Stimulated activated CD4-positive, alpha-beta T cell treated with anti-CD3 and anti-CD28 coated beads, Interleukin-1b, Interleukin-23, amount 100 ng/mL, for 48 hours (primary cell): Measurements from ENCODE around the gene ADISSP.

Experiments
- DNase-seq: peaks from one replicate; pipeline ENCODE4 v3.0.0-alpha.2; 2020

ADISSP gene

GRCh38 chr20:3778976-3779375 is 11.4 kb upstream of the ADISSP start:
- no peak for DNase-seq

DNA sequence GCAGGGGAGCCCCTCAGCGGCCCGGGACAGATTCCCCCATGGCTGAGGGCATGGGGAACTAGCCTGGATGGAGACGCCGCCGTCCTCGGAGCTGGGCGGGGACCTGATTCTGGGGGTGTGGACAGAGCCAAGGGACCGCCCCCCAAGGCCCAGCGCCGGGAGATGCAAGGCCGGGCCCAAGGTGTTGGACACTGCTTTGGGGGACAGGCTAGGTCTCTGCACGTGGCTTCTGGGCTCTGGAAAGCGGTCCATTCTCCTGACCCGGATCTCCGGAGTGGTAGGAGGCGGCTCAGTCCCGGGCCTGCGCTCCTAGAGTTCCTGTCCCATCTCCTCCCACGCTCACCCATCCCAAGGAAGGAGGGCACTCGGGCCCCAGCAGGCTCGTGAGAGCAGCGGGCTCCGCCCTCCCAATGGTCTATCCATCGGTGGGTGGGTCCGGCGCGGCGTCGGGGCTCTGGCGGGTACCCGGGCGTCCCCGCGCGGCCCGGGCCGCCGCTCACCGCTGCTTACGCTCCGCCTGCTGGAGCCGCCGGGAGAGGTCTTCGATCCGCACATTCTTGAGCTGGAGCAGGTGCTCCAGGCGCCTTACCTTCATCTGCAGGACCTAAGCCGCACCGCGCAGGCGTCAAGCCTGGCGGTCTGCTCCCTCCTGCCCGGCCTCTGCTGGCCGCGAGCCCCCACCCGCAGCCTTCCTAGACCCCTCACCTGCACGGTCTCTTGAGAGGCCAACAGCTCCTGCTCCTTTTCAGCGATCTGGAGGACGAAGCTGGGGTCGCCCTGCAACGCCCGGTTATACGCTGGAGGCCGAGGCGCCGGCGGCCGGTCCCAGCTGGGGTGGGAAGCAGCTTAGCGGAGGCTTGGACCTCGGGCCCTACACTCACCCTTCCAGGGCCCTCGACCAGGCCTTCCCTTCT is 10.4 kb upstream of the ADISSP start:
- DNase-seq: no peak

DNA sequence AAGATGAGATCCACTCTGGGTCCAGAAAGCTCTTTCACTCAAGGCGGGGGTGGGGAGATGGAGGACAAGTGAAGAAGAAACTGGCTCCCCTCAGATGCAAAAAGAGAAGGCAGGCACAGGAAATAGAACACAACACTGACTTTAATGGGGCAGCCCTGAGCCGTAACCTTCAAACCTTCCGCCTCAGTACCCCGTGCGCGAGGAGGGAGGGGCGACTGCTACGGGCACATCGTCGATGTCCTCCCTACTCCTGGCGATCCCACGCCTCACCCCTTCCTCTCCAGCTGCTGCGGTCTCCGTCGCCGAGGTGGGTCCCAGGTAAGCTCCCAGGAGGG is 9.8 kb upstream of the ADISSP start:
- no peak for DNase-seq

DNA sequence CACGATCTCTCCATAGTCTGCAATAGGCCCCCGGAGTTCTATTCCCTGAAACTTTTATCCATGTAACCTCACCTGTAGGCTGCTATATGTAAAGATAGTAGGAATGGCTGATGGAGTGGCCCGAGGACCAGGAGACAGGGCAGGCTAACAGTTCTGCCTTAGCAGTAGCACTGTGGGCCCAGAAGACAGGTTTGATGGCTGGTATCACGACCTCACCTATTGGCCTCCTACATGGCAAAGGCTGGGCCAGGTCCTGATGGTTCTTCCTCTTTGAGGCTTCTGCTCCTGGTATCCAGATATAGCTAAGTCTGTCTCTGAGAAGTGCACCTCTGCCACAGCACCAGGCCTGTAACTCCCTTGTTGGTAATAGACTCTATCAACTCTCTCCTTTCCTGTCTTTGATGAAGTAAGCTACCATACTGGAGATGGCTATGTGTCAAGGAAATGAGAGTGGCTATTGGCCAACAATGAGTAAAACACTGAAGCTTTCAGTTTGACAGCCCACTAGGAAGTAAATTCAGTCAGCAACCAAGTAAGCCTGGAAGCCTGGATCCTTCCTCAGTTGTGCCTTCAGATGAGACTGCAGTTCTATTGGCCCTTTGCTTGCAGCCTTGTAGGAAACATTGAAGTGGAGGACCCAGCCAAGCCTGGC is 8.0 kb upstream of the ADISSP start:
- DNase-seq: no peak

DNA sequence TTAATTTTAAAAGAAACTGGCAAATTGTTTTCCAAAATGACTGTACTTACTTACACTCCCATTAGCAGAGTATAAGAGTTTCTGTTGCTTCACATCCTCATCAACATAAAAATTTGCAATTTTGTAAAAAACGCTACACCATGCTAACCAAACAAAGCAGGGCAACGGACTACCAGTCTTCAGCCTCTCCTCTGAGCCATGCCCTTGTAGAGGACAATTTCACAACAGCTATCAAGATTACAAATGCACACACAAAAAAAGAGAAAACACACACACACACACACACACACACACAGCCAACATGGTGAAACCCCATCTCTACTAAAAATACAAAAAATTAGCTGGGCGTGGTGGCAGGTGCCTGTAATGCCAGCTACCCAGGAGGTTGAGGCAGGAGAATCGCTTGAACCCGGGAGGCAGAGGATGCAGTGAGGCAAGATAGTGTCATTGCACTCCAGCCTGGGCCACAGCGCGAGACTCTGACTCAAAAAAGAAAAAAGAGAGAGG is 4.1 kb upstream of the ADISSP start:
- no peak for DNase-seq

DNA sequence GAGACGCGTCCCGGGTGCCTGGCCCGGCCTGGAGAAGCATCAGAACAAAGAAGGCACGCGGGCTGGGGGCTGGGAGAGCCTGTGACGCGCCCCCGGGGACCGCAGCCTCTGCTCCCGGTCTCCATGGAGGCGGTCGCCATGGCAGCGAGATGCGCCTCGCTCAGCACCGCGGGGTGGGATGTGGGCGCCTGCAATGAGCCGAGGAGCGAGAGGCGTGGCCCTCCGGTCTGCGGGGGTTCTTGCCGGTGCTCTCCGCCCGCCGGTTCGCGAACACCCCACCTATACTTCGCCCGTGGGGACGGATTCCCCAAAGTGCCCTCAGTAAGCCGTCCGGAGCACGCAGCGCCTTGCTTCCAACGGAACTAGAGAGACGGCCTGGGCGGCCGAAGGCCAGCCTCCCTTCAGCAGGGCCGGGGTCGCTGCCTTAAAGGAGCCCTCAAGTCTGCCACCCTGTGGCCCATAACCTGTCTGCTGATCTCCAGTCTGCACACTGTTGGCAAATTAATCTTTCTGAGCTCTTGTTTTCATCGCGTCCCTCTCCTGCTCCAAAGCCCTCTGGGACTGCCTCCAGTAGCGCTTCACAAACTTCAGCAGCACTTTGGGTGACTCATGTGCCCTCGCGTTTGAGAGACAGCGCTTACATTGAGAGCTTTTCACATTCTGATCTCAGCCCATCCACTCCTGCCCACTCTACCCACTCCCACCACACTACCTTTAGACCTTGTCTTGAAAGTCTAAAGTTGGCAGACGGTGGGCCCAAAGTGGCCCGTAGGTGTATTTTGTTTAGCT is 983 bp upstream of the ADISSP start:
- peak; percentile 80 for DNase-seq

DNA sequence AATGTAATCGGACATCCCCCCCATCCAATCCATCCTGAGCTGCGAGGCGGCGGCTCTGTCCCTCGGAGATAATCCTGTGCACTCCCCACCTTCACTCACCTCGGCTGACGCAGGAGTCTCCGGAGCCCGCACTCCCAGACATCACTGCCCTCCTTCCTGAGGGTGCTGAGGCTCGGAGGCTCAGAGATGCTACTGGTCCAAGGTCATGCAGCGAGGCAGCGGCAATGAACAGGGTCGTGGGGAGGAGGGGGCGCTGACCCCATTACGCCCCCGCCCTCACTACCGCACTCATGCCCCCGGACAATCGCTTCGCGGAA is 485 bp downstream of the ADISSP start:
- DNase-seq: no peak

- DNase-seq: no peak
These were observed 987 bp downstream of the ADISSP start for GRCh38 chr20:3766422-3767109.

DNA sequence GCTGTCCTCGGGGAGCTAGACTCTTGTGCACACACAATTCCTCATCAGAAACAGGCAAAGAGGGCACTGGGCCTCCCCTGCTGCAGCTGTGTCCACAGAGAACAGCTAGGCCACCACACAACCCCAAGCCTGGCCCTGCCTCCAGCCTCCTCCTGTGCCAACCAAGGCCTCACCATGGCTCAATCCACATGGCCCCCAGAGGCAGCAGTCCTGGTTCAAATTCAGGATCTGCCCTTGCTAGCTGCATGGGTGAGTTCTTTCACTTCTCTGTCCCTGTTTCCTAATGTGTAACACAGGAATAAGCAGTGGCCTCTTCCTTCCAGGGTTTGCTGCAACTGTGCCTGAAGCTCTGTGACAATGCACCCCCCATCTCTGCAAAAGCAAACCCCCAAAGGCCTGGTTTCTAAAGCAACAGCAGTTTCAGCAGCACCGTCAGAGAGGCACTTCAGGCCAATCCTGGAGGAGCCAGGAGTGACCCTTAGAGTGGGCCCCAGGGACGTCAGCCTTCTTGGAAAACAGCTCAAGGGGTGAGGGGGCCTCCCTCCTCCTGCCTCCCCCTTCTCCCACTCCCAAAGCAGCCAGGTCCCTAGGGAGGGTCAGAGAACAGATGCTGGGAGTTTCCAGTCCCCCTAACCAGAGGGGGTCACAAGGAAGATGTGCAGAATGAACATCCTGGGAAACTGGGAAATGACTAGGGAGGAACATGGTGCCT is 2.2 kb downstream of the ADISSP start:
- no peak for DNase-seq

DNA sequence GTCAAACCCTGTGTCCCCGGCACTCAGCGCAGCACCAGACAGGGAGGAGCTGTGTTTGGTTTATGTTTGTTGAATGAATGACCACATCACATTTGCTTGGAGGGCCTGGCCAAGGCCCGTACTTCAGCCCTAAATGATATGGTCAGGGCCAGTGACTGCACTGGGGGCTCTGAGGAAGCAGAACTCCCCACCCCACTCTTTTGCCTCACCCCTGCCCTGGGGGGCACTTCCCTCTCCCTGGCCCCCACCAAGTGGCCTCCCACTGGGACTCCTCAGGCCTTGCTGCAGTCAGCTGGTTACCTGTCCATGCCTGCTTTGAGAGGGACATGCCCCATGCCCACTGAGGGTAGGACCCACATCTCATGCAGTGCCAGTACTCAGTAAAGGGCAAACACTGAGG is 2.9 kb downstream of the ADISSP start:
- no peak for DNase-seq

DNA sequence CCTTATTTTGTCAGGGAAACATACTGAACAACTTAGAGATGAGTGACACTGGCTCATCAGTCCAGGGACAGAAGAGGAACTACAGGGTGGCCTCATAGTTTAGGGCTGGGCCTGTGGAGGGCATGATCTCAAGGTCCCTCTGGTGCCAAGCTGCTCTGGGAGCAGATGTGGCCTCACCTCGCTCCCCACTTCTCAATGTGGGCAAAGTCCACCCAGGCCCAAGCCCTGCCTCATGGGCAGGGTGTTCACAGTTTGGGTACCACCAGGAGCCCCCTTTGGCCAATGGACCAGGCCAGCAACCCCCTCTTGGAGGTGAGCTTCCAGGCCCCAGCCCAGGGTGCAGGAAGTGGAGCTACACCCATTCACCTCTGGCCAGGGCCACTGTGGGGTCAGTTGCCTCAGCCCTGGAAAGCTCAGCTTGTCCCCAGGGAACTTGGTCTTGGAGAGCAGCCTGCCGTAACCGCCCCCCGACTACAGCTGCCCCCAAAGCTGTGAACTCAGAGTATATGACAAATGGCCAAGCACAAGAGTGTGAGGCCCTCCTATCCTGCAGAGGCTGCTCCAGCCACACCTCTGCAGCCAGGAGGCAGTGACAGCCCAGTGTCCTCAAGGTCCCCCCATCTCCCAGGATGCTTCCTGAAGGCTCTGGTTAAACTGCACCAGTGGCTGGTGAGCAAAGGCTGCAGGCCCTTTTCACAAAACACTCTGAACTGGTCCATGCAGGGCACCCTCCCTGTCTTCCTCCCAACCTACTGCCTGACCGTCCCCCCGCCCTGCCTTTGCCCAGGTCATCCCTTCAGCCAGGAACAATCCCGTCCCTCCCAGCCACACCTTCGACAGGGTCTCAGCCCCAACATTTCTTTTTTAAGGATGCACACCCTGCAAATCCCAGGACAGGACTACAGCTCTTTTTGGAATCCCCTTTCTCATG is 3.6 kb downstream of the ADISSP start:
- DNase-seq: no peak

DNA sequence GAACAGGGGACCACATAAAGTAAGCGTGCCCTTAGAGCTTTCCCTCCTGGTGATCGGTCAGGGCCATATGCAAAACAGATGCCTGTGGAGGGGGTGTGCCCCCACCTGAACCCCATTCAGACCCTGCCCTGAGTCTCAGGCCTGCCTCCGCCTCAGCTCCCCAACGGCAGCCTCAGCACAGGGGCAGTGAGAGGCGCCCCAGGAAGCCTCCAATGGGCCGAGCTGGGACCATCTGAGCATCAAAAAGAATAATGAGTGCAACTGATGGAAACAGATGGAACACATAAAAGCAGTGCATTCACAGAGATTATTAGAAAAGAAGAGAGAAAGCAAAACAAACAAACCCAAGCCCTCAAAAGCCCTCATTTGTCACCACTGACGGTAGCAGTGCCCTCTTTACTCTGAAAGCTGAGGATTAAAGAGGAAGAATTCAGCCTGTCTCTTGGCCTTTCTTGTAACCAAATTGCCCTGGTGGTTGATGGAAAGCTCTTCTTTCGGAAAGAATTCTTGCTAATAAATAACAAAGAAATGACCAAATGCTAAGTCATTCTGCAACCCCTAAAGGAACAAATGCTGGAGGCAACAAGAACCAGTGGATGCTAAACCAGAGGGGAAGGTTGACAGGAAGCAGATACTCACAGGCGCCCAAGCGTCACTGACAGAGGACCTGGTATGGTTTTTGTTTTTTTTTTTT is 6.8 kb downstream of the ADISSP start:
- no peak for DNase-seq

GRCh38 chr20:3759884-3760283 is 7.7 kb downstream of the ADISSP start:
- DNase-seq: no peak

DNA sequence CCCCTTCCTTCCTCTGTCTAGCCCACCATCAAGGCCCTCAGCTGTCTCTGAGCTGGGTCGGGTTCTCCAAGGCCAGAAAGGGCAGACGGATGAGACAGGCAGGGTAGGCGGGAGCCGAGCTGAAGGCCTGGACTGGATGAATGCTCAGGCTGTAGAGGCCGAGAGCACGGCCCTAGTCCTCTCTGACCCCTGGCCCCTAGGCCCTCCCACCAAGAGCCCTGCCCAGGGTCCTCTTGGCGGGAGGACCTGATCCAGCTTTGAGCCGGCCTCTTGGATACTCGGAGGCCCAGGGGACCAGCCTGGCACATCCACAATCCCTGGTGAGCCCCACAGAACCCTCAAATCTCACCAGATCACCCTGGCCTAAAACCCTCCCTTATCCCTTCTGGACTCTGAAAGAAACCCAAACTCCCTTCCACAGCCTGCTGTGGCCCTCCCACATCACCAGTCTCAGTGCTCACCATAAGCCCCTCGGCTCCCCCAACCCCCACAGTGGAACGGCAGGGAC is 8.2 kb downstream of the ADISSP start:
- no peak for DNase-seq

- no peak for DNase-seq
These were observed 9.0 kb downstream of the ADISSP start for GRCh38 chr20:3758566-3758965.

DNA sequence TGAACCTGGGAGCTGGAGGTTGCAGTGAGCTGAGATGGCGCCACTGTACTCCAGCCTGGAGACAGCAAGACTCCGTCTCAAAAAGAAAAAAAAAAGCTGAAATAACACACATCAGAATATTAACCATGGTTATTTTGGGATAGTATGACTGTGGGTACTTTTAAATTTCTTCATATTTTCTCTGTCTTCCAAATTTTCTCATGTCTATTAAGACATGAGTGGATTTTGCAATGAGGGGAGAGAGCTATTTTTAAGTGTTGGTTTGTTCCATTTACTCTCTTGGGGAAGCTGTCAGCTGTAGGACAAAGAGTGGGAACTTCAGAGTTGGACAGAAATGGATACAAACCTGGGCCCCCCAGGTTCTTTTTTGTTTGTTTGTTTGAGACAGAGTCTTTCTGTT is 10.3 kb downstream of the ADISSP start:
- no peak for DNase-seq

DNA sequence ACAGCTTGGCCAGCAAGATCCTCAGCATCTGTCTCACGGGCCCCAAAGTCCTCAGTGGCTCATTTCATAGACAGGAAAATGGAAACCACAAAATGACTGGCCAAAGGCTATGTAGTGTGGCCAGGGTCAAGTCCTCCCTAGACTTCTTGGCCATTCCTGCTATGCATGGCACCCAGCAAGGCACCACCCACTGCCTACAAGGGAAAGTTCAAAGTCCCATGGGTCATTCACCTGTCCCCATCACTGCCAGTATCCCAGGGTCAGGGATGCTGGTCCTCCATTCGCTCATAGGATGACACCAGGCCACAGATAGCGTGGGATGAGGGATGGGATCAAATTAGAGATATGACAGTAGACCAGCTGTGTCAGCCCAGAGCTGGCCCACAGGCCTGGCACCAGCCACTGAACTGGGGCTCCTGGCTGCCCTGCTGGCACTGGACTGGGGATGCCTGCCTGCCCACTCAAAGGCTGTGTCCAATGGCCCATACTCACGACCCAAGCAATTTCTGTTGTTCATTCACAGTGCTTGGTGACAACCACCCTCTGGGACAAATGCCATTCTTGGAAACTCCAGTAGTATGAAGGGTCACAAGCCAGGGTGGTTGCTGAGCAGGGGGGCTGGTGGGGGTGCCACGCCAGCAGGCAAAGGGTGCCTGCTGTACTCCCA is 11.6 kb downstream of the ADISSP start:
- DNase-seq: no peak

- DNase-seq: no peak
These were observed 12.3 kb downstream of the ADISSP start for GRCh38 chr20:3755269-3755668.

DNA sequence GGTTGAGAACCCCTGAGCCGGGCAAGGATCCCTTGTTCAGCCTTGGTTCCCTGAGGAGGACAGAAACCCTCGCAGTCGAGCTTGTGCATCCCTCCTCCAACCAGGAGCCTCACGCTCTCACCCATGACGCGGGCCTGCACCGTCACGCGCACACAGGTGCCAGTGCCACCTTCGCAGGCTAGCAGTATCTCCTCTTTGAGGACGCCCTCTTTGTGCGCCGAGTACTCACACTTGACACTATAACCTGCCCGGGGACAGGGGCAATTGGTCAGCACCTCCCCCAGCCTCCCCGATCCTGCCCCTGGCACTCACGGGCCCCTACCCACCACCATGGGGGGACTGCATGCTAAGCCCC is 13.3 kb downstream of the ADISSP start:
- no peak for DNase-seq
